Activated CD4-positive, alpha-beta T cell treated with anti-CD3 and anti-CD28 coated beads, Interleukin-2, amount 50 U/mL, for 24 hours (primary cell): Measurements from ENCODE around the gene NEK11.

Source experiments
- DNase-seq, 2 donors: peaks; one replicate each; pipeline ENCODE4 v3.0.0-alpha.2; 2020; ENCODE audit warnings: low read depth in 1 of 2, low spot score in 1 of 2

Gene NEK11

GRCh38 chr3:131125684-131126083 is 99.0 kb downstream of the NEK11 start:
- DNase-seq = no peak

GRCh38 chr3:131140891-131141290 is 114.2 kb downstream of the NEK11 start:
- no peak for DNase-seq

GRCh38 chr3:131141770-131142169 is 115.1 kb downstream of the NEK11 start:
- no peak for DNase-seq

GRCh38 chr3:131142580-131142979 is 115.9 kb downstream of the NEK11 start:
- DNase-seq = no peak

GRCh38 chr3:131143802-131144201 is 117.1 kb downstream of the NEK11 start:
- DNase-seq = no peak

GRCh38 chr3:131147534-131147933 is 120.9 kb downstream of the NEK11 start:
- DNase-seq = no peak

GRCh38 chr3:131158434-131158833 is 131.8 kb downstream of the NEK11 start:
- DNase-seq = no peak

GRCh38 chr3:131162516-131162915 is 135.8 kb downstream of the NEK11 start:
- DNase-seq = no peak

GRCh38 chr3:131167867-131168266 is 141.2 kb downstream of the NEK11 start:
- DNase-seq = no peak

- no peak for DNase-seq
These were observed 142.7 kb downstream of the NEK11 start for GRCh38 chr3:131169331-131169730.

GRCh38 chr3:131172502-131173200 is 146.0 kb downstream of the NEK11 start:
- no peak for DNase-seq

- peak in 1 of 2 donors; percentile 2 for DNase-seq
These were observed 148.1 kb downstream of the NEK11 start for GRCh38 chr3:131174752-131175151.

- DNase-seq = no peak
These were observed 152.2 kb downstream of the NEK11 start for GRCh38 chr3:131178710-131179375.

- no peak for DNase-seq
These were observed 166.0 kb downstream of the NEK11 start for GRCh38 chr3:131192701-131193100.

GRCh38 chr3:131193641-131194238 is 167.1 kb downstream of the NEK11 start:
- DNase-seq = no peak

- DNase-seq = no peak
These were observed 168.1 kb downstream of the NEK11 start for GRCh38 chr3:131194816-131195215.

GRCh38 chr3:131200636-131201199 is 174.0 kb downstream of the NEK11 start:
- DNase-seq = no peak

- DNase-seq = no peak
These were observed 189.7 kb downstream of the NEK11 start for GRCh38 chr3:131216330-131216729.

- no peak for DNase-seq
These were observed 190.1 kb downstream of the NEK11 start for GRCh38 chr3:131216801-131217200.

- DNase-seq = no peak
These were observed 190.6 kb downstream of the NEK11 start for GRCh38 chr3:131217296-131217741.

- no peak for DNase-seq
These were observed 191.5 kb downstream of the NEK11 start for GRCh38 chr3:131218196-131218595.

- no peak for DNase-seq
These were observed 195.1 kb downstream of the NEK11 start for GRCh38 chr3:131221731-131222130.
